HG02884 (cell line): Measurements from ENCODE around the gene SNX27.
"Not testable (repeated sequence)": the region's sequence is repeated elsewhere in the genome, so short reads cannot be mapped to it uniquely, and the experiment has no call there.

ENCODE experiments used
- ATAC-seq: cut with Tn5 transposase; IDR thresholded peaks from one replicate; pipeline ENCODE4 v1.9.1; 2021; ENCODE audit warnings: mild to moderate bottlenecking, moderate library complexity; ENCODE audit not compliant: unreplicated experiment

SNX27 gene

DNA sequence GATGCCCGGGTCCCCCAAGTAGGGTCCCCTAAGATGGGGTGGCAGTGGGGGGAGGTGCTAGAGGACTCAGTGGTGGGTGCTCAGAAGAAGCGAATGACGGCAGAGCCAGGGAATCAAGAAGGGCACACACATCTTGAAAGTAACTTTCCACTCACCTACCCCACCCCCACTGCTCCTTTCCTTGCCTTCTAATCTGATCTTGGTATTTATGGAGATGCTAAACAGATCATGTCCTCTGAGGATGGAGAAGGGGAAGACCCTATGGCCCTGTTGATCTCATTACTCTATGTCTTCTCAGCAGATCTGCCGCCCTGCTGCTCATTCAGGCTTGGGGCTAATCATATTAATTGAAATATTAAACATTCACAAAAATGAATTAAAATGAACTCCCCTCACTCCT is 106.8 kb downstream of the SNX27 start:
- no peak for ATAC-seq

DNA sequence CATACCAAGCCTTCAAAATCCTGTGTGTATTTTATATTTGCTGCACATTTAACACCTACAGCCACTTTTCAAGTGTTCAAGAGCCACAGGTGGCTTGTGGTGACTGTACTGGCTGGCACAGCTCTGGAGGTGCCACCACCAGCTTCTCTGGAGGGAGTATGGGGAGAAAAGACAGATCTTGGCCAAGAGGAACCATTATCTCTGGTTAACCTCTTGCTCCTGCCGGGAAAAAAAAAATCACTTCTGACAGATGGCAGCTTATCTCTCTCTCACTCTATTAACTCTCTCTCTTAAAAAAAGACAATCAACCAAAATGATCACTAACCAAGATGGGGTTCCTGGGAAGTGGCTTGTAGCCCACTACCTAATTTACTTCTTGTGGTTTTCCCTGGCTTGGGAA is 108.3 kb downstream of the SNX27 start:
- ATAC-seq, result no peak

GRCh38 chr1:151720554-151720953 is 108.7 kb downstream of the SNX27 start:
- ATAC-seq, result no peak

- ATAC-seq, result no peak
Measured at GRCh38 chr1:151720974-151721787, 109.3 kb downstream of the SNX27 start, which contains the start of gene RIIAD1. TSS of gene RIIAD1 (plus strand) at chr1:151721522. CDS start at chr1:151721537, 15 bp downstream.

DNA sequence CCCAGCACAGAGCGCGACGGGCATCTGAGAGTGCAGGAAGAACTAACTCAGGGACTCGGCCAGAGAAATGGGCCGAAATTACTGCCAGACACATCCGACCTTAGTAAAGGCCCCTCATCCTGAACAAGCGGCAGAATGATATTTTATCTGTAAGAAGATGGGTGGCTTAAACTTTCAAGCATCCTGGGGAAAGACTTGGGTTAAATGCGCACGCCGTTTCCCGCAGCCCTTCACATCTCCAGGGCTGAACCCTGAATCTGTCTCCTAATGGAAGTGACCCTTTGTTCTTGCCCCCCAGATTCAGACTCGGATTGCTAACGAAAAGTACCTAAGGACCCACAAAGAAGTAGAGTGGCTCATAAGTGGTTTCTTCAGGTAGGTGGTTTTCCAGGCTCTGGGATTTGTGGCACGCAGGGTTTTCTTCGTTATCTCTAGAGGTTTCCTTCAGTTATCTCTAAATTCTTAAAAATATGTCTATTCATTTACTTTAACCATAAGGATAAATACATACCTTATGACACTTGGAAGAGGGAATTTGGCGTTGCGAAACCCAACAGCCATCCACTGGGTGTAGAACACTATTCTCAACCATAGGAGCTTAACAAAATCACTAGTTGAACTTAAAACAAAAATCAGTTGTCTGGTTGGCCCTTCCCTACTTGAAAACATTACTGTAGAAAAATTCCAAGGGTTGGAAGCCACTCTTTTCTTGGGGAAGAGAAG is 110.1 kb downstream of the SNX27 start:
- no peak for ATAC-seq

DNA sequence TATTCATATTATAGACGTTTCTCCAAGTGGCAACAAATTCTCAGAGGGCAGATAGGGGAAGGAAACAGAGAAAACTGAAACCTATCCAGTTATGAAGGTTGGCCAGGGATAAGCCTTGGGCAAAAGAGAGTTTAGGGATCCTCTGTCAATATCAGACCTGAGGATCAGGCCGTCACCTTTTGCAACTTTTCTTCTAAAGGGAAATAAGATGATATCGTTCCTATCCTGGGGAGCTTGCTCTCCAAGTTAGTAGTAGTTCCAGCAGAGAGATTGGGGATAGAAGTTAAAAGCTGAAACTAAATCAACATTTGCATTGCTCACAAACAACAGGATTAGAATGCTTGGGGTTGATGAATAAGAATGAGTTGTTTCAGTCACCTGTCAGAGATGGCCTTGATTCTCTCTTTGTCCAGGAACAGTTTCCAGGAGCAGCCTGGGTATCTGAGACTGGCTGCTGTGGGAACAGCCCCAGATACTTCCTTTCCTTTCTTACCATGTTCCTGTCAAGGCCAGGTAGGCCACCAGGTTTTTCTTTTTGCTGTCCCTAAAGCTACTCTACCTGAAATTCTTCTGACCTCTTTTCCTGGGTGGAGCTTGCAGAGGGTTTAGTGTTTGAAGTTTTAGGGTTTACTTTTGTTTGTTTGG is 112.0 kb downstream of the SNX27 start:
- ATAC-seq, result no peak

DNA sequence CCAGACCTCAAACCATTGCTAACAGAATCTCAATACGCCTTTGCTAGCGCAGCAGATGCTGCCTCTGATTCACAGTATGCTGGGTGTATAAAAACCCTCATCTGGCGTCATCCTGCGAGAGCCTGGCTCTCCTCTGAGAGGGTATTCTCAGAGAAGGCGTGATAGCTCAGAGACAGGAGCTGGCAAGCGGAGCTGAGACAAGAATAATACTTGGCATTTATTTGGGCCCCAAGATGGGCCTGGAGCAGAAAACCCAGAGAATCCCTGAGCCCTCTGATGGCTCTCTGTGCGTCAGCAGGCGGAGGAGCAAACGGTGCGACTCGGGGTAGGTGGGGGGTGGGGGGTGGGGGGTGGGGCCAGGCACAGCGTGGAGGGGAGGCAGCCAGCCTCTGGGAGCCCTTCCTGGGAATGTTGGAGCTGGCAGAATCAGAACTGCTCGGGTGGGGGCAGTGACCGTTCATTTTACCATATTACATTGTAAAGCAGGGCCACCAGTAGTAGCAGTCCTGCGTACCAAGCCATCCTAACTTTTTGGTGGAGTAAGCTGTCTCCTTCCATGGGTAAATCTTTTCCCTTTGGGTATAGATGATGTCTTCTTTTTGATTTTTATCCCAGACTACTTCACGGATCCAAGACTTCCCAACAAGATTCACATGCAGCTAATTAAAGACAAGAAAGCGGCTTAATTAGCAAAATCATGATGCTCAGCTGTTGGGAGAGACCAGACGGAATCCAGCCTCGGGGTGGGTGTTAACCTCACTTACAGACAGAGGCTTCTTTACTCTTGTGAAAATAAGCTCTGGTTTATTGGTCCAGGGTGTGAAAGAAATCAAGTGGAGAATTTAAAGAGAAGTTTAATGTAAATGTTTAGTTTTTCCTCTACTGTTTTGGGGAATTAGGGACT is 116.6 kb downstream of the SNX27 start:
- no peak for ATAC-seq

DNA sequence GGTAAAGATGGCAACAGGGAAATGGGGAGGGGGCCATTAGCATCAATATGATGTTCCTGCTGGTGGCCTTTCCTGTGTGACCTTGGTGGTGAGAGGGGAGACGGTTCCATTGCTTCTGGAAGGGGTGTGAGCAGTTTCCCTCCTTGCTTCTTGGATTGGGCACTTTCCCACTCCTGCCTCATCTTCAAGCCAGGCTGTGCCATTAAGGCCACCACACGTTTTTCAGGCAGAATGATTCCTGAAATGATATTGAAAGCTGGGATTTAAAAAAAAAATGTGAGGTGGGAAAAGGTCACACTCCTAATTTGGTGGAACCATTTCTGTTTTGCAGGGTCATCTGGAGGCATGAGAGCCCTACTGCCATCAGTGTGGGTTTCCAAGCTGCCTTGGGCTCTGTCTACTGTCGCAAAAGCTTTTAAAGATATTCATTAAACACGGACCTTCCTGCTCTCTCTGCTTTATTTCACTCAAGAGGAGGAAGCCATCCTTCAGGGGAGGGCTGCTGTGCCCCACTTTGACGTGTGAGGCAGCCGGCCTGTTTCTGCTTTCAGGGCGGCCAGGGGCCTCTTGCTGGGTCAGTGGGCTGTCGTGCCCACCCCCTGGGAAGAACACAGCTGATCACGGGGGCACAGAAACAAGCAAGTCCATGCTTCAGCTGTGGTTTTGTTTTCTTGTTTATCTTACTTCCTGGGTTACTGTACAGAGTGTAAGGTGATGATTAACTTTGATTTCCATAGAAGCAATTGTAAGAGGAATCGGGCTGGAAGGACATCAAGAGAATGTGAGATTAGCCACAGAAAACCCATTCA is 117.5 kb downstream of the SNX27 start:
- ATAC-seq, result no peak

DNA sequence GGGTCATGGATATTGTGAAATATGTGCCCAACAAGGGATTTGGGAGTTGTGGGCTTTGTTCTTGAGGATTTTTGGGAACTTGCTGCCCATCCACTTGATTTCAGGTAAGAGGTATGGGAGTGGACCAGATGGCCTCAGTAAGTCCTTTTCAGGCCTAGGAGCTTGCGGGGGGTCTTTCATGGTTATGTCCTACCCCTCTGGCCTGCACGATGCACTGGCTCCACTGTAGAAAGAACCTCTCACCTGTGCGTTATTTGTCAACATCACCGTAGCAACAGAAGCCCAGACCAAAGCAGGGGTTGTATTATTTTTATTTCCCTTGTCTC is 118.1 kb downstream of the SNX27 start:
- ATAC-seq, result no peak

- no peak for ATAC-seq
Measured at GRCh38 chr1:151733126-151733525, 121.3 kb downstream of the SNX27 start.

- ATAC-seq, result not testable (repeated sequence)
Measured at GRCh38 chr1:151733995-151734394, 122.1 kb downstream of the SNX27 start.

GRCh38 chr1:151737026-151737425 is 125.2 kb downstream of the SNX27 start:
- ATAC-seq, result no peak

DNA sequence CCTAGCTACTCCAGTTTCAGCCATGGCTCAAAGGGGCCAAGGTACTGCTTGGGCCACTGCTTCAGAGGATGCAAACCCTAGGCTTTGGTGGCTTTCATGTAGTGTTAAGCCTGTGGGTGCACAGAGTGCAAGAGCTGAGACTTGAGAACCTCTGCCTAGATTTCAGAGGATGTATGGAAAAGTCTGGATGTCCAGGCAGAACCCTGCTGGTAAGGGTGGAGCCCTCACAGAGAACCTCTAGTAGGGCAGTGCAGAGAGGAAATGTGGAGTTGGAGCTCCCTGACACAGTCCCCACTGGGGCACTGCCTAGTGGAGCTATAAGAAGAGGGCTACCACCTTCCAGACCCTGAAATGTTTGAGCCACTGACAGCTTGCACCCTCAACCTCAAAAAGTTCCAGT is 125.6 kb downstream of the SNX27 start:
- no peak for ATAC-seq

- no peak for ATAC-seq
Measured at GRCh38 chr1:151739590-151740355, 127.9 kb downstream of the SNX27 start.

- no peak for ATAC-seq
Measured at GRCh38 chr1:151741516-151741915, 129.7 kb downstream of the SNX27 start.
